DOHH2 (cell line): Measurements from ENCODE around the gene ELF1.
A peak's percentile ranks its signal among the peaks of the same experiment; 100 is the strongest.
"Not testable (repeated sequence)": the region's sequence is repeated elsewhere in the genome, so short reads cannot be mapped to it uniquely, and the experiment has no call there.

Source experiments
- H3F3A ChIP-seq: fragments of 200-600 bp; sonication (generic), shearing (Covaris generic); 2 replicates; pipeline ENCODE4 v1.6.0; 2016; ENCODE audit warnings: antibody characterized with exemption, mild to moderate bottlenecking; ENCODE audit not compliant: control insufficient read depth, insufficient read depth
- H3K27ac ChIP-seq: fragments of 200-600 bp; sonication (generic); 2 replicates; pipeline ENCODE4 v1.5.1; 2014; ENCODE audit warnings: low read depth, mild to moderate bottlenecking, low read length, moderate library complexity
- H3K27me3 ChIP-seq: fragments of 200-600 bp; sonication (generic); 2 replicates; pipeline ENCODE4 v1.6.1; 2014; ENCODE audit warnings: mild to moderate bottlenecking, low read length, mixed read lengths; ENCODE audit not compliant: control insufficient read depth
- H3K36me3 ChIP-seq: fragments of 200-600 bp; sonication (generic); 2 replicates; pipeline ENCODE4 v1.6.1; 2014; ENCODE audit warnings: mild to moderate bottlenecking, low read length, moderate library complexity, mixed read lengths; ENCODE audit not compliant: control insufficient read depth
- H3K4me1 ChIP-seq: fragments of 200-600 bp; sonication (generic); 2 replicates; pipeline ENCODE4 v1.6.1; 2014; ENCODE audit warnings: mild to moderate bottlenecking, low read length, mixed read lengths; ENCODE audit not compliant: control insufficient read depth
- H3K4me2 ChIP-seq: fragments of 200-600 bp; sonication (generic); 2 replicates; pipeline ENCODE4 v1.6.0; 2014; ENCODE audit warnings: mild to moderate bottlenecking, low read length, moderate library complexity
- H3K4me3 ChIP-seq: fragments of 200-600 bp; sonication (generic); 2 replicates; pipeline ENCODE4 v1.5.1; 2014; ENCODE audit warnings: mild to moderate bottlenecking, low read length, mixed read lengths
- H3K79me2 ChIP-seq: fragments of 200-600 bp; sonication (generic); 2 replicates; pipeline ENCODE4 v1.6.1; 2014; ENCODE audit warnings: mild to moderate bottlenecking, low read length, mixed read lengths; ENCODE audit not compliant: control insufficient read depth
- H3K9me2 ChIP-seq: fragments of 200-600 bp; sonication (generic); replicated peaks from 2 replicates; pipeline ENCODE4 v1.6.1; 2014; ENCODE audit warnings: mild to moderate bottlenecking, low read length, mixed read lengths; ENCODE audit not compliant: control insufficient read depth
- H3K9me3 ChIP-seq: fragments of 200-600 bp; sonication (generic); 2 replicates; pipeline ENCODE4 v1.6.1; 2014; ENCODE audit warnings: antibody characterized with exemption, low read length, mixed read lengths; ENCODE audit not compliant: control insufficient read depth, insufficient read depth
- H4K20me1 ChIP-seq: fragments of 200-600 bp; sonication (generic); 2 replicates; pipeline ENCODE4 v1.6.0; 2014; ENCODE audit warnings: low read depth, mild to moderate bottlenecking, antibody characterized with exemption, low read length, moderate library complexity; ENCODE audit not compliant: control insufficient read depth, insufficient read depth
- CTCF ChIP-seq: fragments of 200-600 bp; sonication (generic); IDR thresholded peaks from one replicate; pipeline ENCODE4 v1.5.1; 2014; ENCODE audit warnings: antibody characterized with exemption, mild to moderate bottlenecking, low read depth, low read length; ENCODE audit not compliant: poor library complexity, severe bottlenecking
- EZH2phosphoT487 ChIP-seq: fragments of 200-600 bp; sonication (generic); IDR thresholded peaks from 2 replicates; pipeline ENCODE4 v1.6.1; 2017; ENCODE audit warnings: borderline replicate concordance, mild to moderate bottlenecking, antibody characterized with exemption, low read length, moderate library complexity, mixed read lengths

ELF1 gene

GRCh38 chr13:40920826-40921225 is 98.3 kb downstream of the ELF1 start:
- H3K9me3 ChIP-seq: no peaks in the 10 kb centered on the region
- H3K9me2 ChIP-seq: no peaks in the 10 kb centered on the region
- peaks cover 30% of the 10 kb centered on the region for H3F3A ChIP-seq
- no peak for TF ChIP-seq EZH2phosphoT487
- TF ChIP-seq CTCF: no peak
- H3K27me3 ChIP-seq: no peaks in the 10 kb centered on the region
- peaks cover 3% of the 10 kb centered on the region; the same call in 1 of the 2 replicates for H3K36me3 ChIP-seq
- no peaks in the 10 kb centered on the region for H4K20me1 ChIP-seq
- peaks cover 46% of the 10 kb centered on the region for H3K79me2 ChIP-seq
- peak overlapping the region; percentile 57 for H3K27ac ChIP-seq
- H3K4me3 ChIP-seq: peak overlapping the region; percentile 87
- peak overlapping the region; percentile 86 for H3K4me2 ChIP-seq
- peaks cover 17% of the 10 kb centered on the region for H3K4me1 ChIP-seq

GRCh38 chr13:40919901-40920300 is 99.2 kb downstream of the ELF1 start:
- not testable (repeated sequence) for H3K27me3 ChIP-seq, H3K9me2 ChIP-seq, H3K27ac ChIP-seq, H3K9me3 ChIP-seq, H3K36me3 ChIP-seq, H4K20me1 ChIP-seq
- H3K4me1 ChIP-seq: peaks cover 17% of the 10 kb centered on the region
- peaks cover 21% of the 10 kb centered on the region for H3F3A ChIP-seq
- peak overlapping the region; percentile 86 for H3K4me2 ChIP-seq
- H3K4me3 ChIP-seq: peak overlapping the region; percentile 87; the same call in 1 of the 2 replicates
- peaks cover 49% of the 10 kb centered on the region for H3K79me2 ChIP-seq

- Histone ChIP-seq H4K20me1 (no peaks in the 10 kb centered on the region), H3K4me2 (no peak overlapping the region), H3K9me3 (no peaks in the 10 kb centered on the region), H3K79me2 (peaks cover 49% of the 10 kb centered on the region), H3K36me3 (peaks cover 3% of the 10 kb centered on the region; the same call in 1 of the 2 replicates), H3K4me3 (no peak overlapping the region), H3K4me1 (peaks cover 12% of the 10 kb centered on the region), H3K9me2 (no peaks in the 10 kb centered on the region), H3F3A (no peaks in the 10 kb centered on the region), H3K27me3 (no peaks in the 10 kb centered on the region), H3K27ac (no peak overlapping the region)
- TF ChIP-seq CTCF (no peak), EZH2phosphoT487 (no peak)
Observed at GRCh38 chr13:40916207-40916998, 102.7 kb downstream of the ELF1 start.

- not testable (repeated sequence) for H3K36me3 ChIP-seq, H3K9me3 ChIP-seq, H4K20me1 ChIP-seq, H3K4me3 ChIP-seq, H3K27ac ChIP-seq, H3K4me1 ChIP-seq, H3K27me3 ChIP-seq, H3K9me2 ChIP-seq, H3K4me2 ChIP-seq, H3F3A ChIP-seq
- peaks cover 34% of the 10 kb centered on the region for H3K79me2 ChIP-seq
Observed at GRCh38 chr13:40914863-40915262, 104.3 kb downstream of the ELF1 start.
